ENCODE measurements around the gene SLCO1C1.

SLCO1C1 gene

GRCh38 chr12:20798554-20798953, 103.4 kb downstream of the SLCO1C1 start:
- Histone ChIP-seq H3K9me3 (ENCODE audit: low read length) (no peaks in the 10 kb centered on the region), H3K9ac (ENCODE audit: low read length) (no peak overlapping the region), H3K27me3 (ENCODE audit: control insufficient read depth in 1 of 2, insufficient read depth in 2 of 2, low read length in 2 of 2) (no peaks in the 10 kb centered on the region), H3K4me1 (ENCODE audit: insufficient read depth, low read length) (peaks cover 5% of the 10 kb centered on the region), H3K4me3 (ENCODE audit: low read depth in 1 of 2, low read length in 2 of 2) (no peak overlapping the region), H3K36me3 (ENCODE audit: insufficient read depth, low read length) (no peaks in the 10 kb centered on the region), H3K27ac (ENCODE audit: low read depth, low read length) (no peak overlapping the region)

DNA sequence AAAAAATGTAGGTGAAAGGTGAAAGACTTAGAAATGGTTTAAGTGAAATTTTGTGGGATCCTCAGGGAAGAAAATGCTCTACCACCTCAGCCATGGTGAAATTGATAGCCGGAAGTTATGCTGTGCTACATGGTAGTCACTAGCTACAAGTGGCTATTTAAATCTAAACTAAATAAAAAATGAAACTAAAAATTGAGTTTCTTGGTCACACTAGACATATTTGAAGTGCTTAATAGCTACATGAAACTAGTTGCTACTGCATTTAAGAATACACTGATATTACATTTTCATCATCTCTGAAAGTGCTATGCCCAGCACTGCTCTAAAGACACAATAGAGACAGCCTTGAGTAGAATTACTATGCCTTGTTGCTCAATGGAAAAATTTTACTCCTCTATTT, 105.0 kb downstream of the SLCO1C1 start:
- Histone ChIP-seq H3K27ac (ENCODE audit: low read depth, low read length) (no peak overlapping the region), H3K27me3 (ENCODE audit: control insufficient read depth in 1 of 2, insufficient read depth in 2 of 2, low read length in 2 of 2) (no peaks in the 10 kb centered on the region), H3K36me3 (ENCODE audit: insufficient read depth, low read length) (no peaks in the 10 kb centered on the region), H3K4me3 (ENCODE audit: low read depth in 1 of 2, low read length in 2 of 2) (no peak overlapping the region), H3K9me3 (ENCODE audit: low read length) (no peaks in the 10 kb centered on the region), H3K9ac (ENCODE audit: low read length) (no peak overlapping the region), H3K4me1 (ENCODE audit: insufficient read depth, low read length) (peaks cover 5% of the 10 kb centered on the region)

DNA sequence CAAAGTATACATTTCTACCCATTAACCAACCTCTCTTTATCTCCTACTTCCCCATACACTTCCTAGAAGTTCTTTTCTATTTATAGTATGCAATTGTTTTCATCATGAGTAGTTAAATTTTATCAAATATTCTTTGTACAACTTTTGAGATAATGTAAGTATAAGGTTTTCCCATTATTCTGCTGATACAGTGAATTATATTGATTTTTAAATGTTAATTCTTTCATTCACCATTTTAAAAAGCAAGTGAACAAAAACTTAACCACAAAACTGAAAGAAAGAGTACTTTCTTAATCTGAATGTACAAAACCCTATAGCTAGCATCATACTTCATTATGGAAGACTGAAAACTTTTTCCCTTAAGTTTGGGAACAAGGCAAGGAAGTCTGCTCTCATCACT, 105.9 kb downstream of the SLCO1C1 start:
- Histone ChIP-seq H3K9ac (ENCODE audit: low read length) (no peak overlapping the region), H3K4me1 (ENCODE audit: insufficient read depth, low read length) (peaks cover 5% of the 10 kb centered on the region), H3K4me3 (ENCODE audit: low read depth in 1 of 2, low read length in 2 of 2) (no peak overlapping the region), H3K36me3 (ENCODE audit: insufficient read depth, low read length) (no peaks in the 10 kb centered on the region), H3K27ac (ENCODE audit: low read depth, low read length) (no peak overlapping the region), H3K9me3 (ENCODE audit: low read length) (no peaks in the 10 kb centered on the region), H3K27me3 (ENCODE audit: control insufficient read depth in 1 of 2, insufficient read depth in 2 of 2, low read length in 2 of 2) (no peaks in the 10 kb centered on the region)
